ENCODE measurements around the gene PGRMC2.

GRCh38 chr4:128315756-128316520 is 28.3 kb upstream of the PGRMC2 start:
- no peak for TF ChIP-seq ZFX (IDR thresholded peaks at IDR 0.05; ENCODE audit: borderline replicate concordance)
- TF ChIP-seq, protein P1, sequence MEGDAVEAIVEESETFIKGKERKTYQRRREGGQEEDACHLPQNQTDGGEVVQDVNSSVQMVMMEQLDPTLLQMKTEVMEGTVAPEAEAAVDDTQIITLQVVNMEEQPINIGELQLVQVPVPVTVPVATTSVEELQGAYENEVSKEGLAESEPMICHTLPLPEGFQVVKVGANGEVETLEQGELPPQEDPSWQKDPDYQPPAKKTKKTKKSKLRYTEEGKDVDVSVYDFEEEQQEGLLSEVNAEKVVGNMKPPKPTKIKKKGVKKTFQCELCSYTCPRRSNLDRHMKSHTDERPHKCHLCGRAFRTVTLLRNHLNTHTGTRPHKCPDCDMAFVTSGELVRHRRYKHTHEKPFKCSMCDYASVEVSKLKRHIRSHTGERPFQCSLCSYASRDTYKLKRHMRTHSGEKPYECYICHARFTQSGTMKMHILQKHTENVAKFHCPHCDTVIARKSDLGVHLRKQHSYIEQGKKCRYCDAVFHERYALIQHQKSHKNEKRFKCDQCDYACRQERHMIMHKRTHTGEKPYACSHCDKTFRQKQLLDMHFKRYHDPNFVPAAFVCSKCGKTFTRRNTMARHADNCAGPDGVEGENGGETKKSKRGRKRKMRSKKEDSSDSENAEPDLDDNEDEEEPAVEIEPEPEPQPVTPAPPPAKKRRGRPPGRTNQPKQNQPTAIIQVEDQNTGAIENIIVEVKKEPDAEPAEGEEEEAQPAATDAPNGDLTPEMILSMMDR (IDR thresholded peaks at IDR 0.05) = no peak
